HPDE6-E6E7 (cell line): ENCODE data around the gene YPEL3.
A peak's percentile ranks its signal among the peaks of the same experiment; 100 is the strongest.

Experiments used
- DNase-seq: peaks from one replicate; pipeline ENCODE4 v3.0.0; 2011; ENCODE audit warnings: missing footprints; ENCODE audit errors: extremely low spot score

YPEL3 gene

GRCh38 chr16:30090610-30091331, 5.2 kb downstream of the YPEL3 start:
- no peak for DNase-seq

DNA sequence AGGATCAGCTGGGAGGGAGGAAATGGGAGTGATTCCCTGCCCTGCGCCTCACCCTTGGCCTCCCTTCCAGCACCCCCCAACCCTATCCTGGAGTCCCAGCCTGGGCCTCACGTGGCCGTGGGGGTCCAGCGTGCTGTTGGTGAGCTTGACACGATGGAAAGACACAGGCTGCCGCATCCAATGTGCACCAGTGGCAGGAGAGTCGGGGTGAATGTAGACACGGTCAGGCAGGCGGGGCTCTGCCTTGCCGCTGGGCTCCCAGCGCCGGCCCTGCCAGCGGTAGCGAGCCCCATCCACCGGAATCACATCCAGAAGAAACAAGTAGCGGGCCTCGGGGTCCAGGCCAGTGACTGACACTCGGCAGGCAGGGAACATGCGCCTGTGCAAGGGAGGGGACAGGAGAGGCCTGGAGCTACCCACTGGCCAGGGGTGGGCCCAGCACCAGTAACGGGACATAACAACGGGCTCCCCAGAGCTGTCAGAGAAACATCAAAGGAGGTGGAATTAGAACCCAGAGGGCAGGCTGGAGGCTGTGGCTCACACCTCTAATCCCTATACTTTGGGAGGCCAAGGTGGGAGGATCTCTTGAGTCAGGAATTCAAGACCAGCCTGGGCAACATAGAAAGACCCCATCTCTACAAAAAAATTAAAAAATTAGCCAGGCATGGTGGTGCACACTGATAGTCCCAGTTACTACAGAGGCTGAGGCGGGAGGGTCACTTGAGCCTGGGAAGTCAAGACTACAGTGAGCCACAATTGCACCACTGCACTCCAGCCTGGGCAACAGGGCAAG, 7.0 kb downstream of the YPEL3 start:
- DNase-seq: no peak

DNA sequence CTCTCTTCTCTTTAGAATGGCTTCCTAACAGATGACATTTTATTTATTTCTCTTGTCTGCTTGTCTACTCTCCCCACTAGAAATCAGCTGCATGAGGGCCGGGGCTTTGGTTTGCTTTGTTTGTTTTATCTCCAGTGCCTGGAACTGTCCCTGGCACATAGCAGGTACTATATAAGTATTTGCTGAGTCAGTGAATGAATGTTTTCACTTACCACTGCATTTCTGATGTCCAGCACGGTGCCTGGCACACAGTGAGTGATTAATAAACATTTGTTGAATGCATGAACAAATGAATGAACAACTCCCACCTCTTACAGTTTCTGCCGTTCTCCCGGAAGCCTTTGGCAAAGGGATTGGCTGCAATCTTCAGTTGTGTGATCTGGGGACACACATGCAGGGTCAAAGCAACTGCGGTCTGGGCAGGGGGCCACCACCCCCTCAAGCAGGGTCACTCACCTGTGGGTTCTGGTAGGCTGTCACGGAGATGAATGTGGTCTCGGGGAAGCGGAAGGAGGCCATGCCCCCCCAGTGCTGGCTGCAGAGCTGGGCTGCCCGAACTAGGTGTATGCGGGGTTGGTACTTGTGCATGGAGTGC, 7.7 kb downstream of the YPEL3 start:
- no peak for DNase-seq

- DNase-seq: no peak
Measured at GRCh38 chr16:30087181-30087898, 8.7 kb downstream of the YPEL3 start.

GRCh38 chr16:30086291-30087140, 9.5 kb downstream of the YPEL3 start:
- DNase-seq: no peak

DNA sequence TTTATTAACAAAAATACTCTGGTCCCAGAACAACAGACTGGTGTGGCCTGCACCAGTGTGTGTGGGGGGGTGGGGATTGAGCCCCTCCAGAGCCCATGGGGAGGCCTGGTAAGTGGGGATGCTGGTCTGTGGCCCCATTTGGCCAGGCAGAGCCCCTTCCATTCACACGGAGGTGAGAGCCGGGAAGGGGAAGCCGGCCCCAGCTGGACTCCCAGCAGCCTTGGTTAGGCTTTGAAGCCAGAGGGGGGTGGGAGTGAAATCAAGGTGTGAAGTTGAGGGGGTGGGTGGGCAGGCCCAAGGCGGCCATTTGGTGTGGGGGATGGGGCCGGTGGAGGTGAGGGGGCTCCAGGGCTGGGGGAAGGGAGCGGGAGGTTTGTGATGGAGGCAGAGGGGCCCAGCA, 10.2 kb downstream of the YPEL3 start:
- DNase-seq: no peak

- no peak for DNase-seq
Measured at GRCh38 chr16:30085247-30085646, 10.8 kb downstream of the YPEL3 start.

- DNase-seq: no peak
Measured at GRCh38 chr16:30084816-30085159, 11.2 kb downstream of the YPEL3 start.

- DNase-seq: no peak
Measured at GRCh38 chr16:30084096-30084815, 11.8 kb downstream of the YPEL3 start.

GRCh38 chr16:30083216-30084055, 12.6 kb downstream of the YPEL3 start:
- DNase-seq: no peak

- no peak for DNase-seq
Measured at GRCh38 chr16:30082545-30083090, 13.4 kb downstream of the YPEL3 start.

DNA sequence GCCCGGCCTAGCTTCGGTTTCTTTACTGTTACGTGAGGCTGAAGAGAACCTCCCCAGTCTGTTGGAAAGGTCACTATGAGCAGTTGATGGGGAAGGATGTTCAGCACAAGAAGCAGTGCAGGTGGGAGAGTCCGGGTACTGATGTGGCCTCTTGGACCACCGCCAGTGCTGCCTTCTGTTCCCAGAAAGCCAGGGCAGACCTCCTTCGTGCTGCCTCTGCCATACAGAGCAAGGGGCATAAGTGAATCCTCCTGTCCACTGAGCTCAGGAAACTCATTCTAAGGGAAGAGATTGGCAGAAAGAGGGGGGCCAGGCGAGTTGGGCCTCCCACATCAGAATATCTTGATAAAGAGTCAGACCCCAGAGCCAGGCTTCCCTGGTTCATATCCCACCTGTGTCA, 16.5 kb downstream of the YPEL3 start:
- no peak for DNase-seq

DNA sequence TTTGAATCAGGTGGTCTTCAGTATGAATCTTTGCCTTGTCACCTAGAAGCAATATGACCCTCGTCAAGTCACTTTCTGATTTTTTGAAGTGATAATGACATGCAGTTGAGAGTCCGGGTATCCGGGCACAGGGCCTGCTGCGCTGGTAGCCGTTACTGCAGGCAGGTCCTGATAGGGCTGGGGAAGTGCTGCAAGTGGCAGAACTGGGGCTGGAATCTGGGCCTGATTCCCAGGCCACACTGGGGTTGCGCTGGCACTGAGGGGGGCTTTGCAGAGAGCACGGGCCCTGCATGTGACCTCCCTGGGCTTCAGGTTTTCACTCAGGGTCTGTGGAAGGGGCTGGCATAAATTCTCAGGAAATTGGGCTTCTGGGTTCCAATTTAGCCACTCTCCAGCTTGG, 17.3 kb downstream of the YPEL3 start:
- DNase-seq: no peak

DNA sequence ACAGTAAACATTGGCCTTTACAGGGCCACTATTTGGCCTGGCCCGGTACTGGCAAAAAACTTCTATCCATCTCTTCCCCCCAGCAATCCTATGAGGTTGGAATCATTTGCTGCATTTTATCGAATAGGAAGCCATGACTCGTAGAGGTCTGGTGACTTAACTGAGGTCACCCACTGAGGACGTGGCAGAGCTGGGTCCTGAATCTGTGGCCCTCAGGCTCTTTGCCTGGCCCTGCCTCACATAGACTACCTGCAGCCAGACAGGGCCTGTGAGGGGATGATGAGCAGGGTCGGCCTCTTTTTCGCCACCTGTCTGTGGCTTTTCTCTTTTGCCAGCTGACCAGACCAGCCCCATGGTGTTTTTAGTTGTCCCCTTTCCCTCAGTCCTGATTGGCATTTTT, 18.4 kb downstream of the YPEL3 start:
- no peak for DNase-seq

- DNase-seq: no peak
Measured at GRCh38 chr16:30076276-30076791, 19.7 kb downstream of the YPEL3 start.

GRCh38 chr16:30075503-30076275, 20.3 kb downstream of the YPEL3 start, which contains the start of gene PPP4C:
PPP4C (plus strand) TSS chr16:30075994; CDS start chr16:30076378, 384 bp downstream.
- DNase-seq: peak; percentile 95

GRCh38 chr16:30070490-30070889, 25.5 kb downstream of the YPEL3 start:
- DNase-seq: no peak
